ENCODE data around the gene STXBP1. TPM values are rescaled to one million over a fixed set of nuclear protein-coding genes. Genes with fewer than 3 reads are reported as not detected.
A peak's percentile ranks its signal among the peaks of the same experiment; 100 is the strongest.

The STXBP1 gene
- total and polyA plus RNA-seq, 2 of the 8 experiments (the other 6 are each of a cell fraction or from before 2014, with no cell fraction given), result 11.5 to 60.9 TPM

GRCh38 chr9:127578952-127579853 lies 32.9 kb upstream of the STXBP1 start:
- Histone ChIP-seq H2BK20ac (ENCODE audit: low read length) (peak overlapping the region; percentile 56; the same call in 1 of the 2 replicates), H3K9me3 (ENCODE audit: insufficient read depth in 2 of 2, low read depth in 1 of 2, low read length in 1 of 2) (no peaks in the 10 kb centered on the region), H2BK12ac (ENCODE audit: low read depth, low read length) (peak overlapping the region; percentile 94; the same call in 1 of the 2 replicates), H3K9ac (replicated peaks in 1 of 4; ENCODE audit: extremely low read depth in 1 of 4, low read depth in 3 of 4, low read length in 3 of 4) (no peak overlapping the region; a peak in 2 of 7 replicates), H3K79me1 (ENCODE audit: low read depth, low read length) (no peaks in the 10 kb centered on the region), H3K14ac (ENCODE audit: insufficient read length) (no peak overlapping the region), H4K5ac (ENCODE audit: insufficient read length, low read depth, low read length) (no peak overlapping the region), H2AK5ac (ENCODE audit: low read depth, low read length) (no peak overlapping the region), H4K20me1 (replicated peaks in 1 of 2; ENCODE audit: control insufficient read depth in 1 of 2, insufficient read depth in 2 of 2, low read length in 2 of 2) (no peaks in the 10 kb centered on the region), H3K4ac (replicated peaks; ENCODE audit: insufficient read length, low read depth, low read length) (no peak overlapping the region), H2BK120ac (replicated peaks; ENCODE audit: low read depth, low read length) (no peak overlapping the region), H3K4me2 (ENCODE audit: insufficient read depth in 1 of 2, low read depth in 2 of 2, low read length in 2 of 2) (peak overlapping the region in 1 of 2 experiments; percentile 6; a peak in 1 of 4 replicates), H4K8ac (ENCODE audit: extremely low read depth, insufficient read depth, low read length) (peak overlapping the region; percentile 19; the same call in 1 of the 2 replicates), H3K56ac (replicated peaks; ENCODE audit: insufficient read length, low read depth, low read length) (no peak overlapping the region), H3K4me1 (replicated peaks in 1 of 4; ENCODE audit: control insufficient read depth in 3 of 4, insufficient read depth in 4 of 4, low read length in 3 of 4) (peaks cover 0 to 11% (median 8%) of the 10 kb centered on the region in 4 experiments; a peak in 6 of 7 replicates), H3K4me3 (ENCODE audit: extremely low read depth in 1 of 4, insufficient read depth in 2 of 4, low read depth in 3 of 4, low read length in 4 of 4) (no peak overlapping the region), H2AFZ (ENCODE audit: low read length) (peak overlapping the region; percentile 36), H3K36me3 (ENCODE audit: control insufficient read depth in 2 of 4, insufficient read depth in 4 of 4, low read length in 3 of 4) (no peaks in the 10 kb centered on the region), H4K91ac (replicated peaks; ENCODE audit: insufficient read length, low read length) (peak overlapping the region; percentile 47), H2BK5ac (ENCODE audit: low read depth, low read length) (peak overlapping the region; percentile 18; the same call in 1 of the 2 replicates), H2BK15ac (ENCODE audit: low read length) (0 out of 2 replicates have a peak overlapping the region, but pooled peaks have one; percentile 40), H3K23ac (ENCODE audit: insufficient read length) (no peak overlapping the region), H3K27ac (ENCODE audit: low read depth, low read length) (no peak overlapping the region), H3K79me2 (ENCODE audit: control insufficient read depth in 1 of 2, insufficient read depth in 2 of 2, low read length in 2 of 2) (no peaks in the 10 kb centered on the region), H3K23me2 (ENCODE audit: low read depth, low read length) (no peaks in the 10 kb centered on the region; the same call in 1 of the 2 replicates), H3K18ac (ENCODE audit: extremely low read depth, low read length) (peak overlapping the region; percentile 79), H3K27me3 (replicated peaks in 1 of 4; ENCODE audit: control insufficient read depth in 3 of 4, extremely low read depth in 1 of 4, insufficient read depth in 3 of 4, low read length in 3 of 4) (no peaks in the 10 kb centered on the region)
- POLR2A ChIA-PET (ENCODE audit: partially characterized antibody), result interaction anchor here (1.2 to 2.3 kb wide), 3 partner anchors 11 to 120 kb away, joined by 3 to 5 read pairs (median 4); no protein-coding TSS in a partner anchor
- WGBS, 2 experiments (ENCODE audit: extremely low coverage in 1 of 2, insufficient coverage in 1 of 2, insufficient read length in 1 of 2, insufficient replicate concordance in 2 of 2, low coverage in 1 of 2, low lambda C conversion rate in 2 of 2, missing lambda C conversion rate in 1 of 2), result 58% methylated on average over 21 of the region's 21 CpGs; no CpG with 5 or more reads in 1 of the 2 experiments
- FAIRE-seq, result no peak
- CTCF ChIA-PET (ENCODE audit: partially characterized antibody), result interaction anchor here (0.5 to 8.3 kb wide), 21 partner anchors 9 to 286 kb away, joined by 3 to 61 read pairs (median 6); no protein-coding TSS in a partner anchor
- DNase-seq (ENCODE audit: low read depth in 1 of 2, low spot score in 2 of 2), result no peak
- no peak for TF ChIP-seq SP1 (IDR thresholded peaks at IDR 0.05; ENCODE audit: low read depth, low read length)
- no peak for TF ChIP-seq RFX5 (IDR thresholded peaks at IDR 0.05; ENCODE audit: borderline replicate concordance, low read depth, low read length)
- TF ChIP-seq CTCF (IDR thresholded peaks at IDR 0.05; ENCODE audit: control extremely low read depth in 1 of 3, insufficient read depth in 1 of 3, low read depth in 1 of 3, low read length in 3 of 3), result peak; percentile 50 to 56 (median 50)
- peak; percentile 38 to 56; a peak in 3 of 4 replicates for TF ChIP-seq RAD21 (IDR thresholded peaks at IDR 0.05 in 1 of 2, conservative IDR thresholded peaks at IDR 0.05 in 1 of 2; ENCODE audit: low read depth in 2 of 2, low read length in 2 of 2)
- no peak for TF ChIP-seq ZNF274 (IDR thresholded peaks at IDR 0.05; ENCODE audit: borderline replicate concordance, extremely low read depth, low read length)
- no peak for TF ChIP-seq KDM5A (IDR thresholded peaks at IDR 0.05; ENCODE audit: low read length)
- TF ChIP-seq SAP30 (IDR thresholded peaks at IDR 0.05; ENCODE audit: insufficient read depth, insufficient replicate concordance, low read length), result peak; percentile 35
